ENCODE results near the gene MOB2.

MOB2 gene

DNA sequence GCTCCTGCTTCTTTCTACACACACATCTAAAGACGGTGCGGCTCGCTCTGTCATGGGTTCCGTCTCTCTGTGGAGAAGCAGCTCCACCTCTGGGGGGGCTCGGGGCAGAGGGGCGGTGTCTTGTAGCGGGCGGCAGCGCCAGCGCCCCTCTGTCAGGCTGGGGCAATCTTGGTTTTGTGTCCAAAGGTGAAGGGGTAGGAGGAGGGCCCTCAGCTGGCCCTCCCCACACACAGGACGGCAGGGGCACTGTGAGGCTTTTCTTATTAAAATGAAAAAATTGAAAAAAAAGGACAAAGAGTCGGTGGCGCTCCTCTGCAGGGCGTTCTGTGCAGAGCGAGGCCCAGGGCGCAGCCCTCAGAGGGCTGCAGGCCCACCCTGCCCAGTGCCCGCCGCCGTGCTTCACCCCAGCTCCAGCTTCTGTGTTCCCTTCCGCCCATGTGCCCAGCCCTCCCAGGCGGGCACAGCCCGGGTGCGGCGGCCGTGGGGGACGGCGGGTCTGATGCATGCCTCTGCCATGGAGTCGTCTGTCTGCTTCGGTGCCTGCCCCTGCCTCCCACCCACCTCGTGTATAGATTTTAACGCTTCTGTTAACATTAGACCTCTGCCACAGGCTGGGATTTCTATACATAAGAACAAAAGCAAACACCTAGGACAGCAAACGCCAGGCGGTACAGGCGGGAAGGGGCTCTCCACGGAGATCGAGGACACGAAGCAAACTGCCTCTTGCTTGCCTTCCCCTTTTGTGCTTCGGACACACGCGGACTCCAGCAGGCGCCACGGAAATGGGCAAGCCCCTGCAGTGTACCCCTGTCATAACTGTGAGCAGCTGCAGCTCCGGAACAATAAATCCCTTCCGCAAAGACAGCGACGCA, 24.5 kb downstream of the MOB2 start:
- DNase-seq (ENCODE audit: low read depth), result no peak
- no peak overlapping the region for H3K4me3 ChIP-seq (ENCODE audit: low read depth, low read length)

DNA sequence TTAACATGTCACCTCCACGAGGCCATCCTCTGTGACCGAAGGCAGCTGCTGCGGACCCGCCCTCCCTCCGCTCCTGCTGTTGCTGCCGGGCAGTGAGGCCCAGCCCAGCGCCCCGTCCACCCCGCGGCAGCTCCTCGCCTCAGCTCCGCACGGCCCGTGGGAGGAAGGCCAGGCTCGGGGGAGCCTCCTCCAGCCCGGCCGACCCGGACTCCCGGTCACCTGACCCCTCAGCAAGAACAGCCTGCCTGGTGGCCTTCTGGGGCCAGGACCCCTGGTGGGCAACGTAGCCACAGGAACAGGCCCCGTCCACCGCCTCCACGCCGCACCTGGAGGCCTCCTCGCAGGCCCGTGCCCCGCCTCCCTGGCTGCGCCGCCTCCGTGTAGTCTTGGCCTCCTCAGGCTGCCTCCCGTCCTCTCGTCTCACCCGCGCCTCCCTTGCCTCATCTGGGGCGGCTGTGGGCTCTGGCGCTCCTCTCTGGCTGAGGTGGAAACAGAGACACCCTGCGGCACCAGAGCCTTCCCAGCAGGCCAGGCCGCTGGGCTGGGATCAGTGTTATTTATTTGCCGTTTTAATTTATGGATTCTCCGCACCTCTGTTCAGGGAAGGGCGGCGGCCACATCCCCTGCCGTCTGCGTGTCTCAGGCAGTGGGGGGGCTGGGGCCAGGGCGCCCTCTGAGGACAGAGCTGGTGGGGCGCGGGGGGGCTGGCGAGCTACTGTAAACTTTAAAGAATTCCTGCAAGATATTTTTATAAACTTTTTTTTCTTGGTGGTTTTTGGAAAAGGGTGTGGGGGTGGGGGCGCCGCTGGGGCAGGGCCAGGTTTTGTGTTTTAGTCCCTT, 25.4 kb downstream of the MOB2 start:
- H3K4me3 ChIP-seq (ENCODE audit: low read depth, low read length), result no peak overlapping the region
- DNase-seq (ENCODE audit: low read depth), result no peak

DNA sequence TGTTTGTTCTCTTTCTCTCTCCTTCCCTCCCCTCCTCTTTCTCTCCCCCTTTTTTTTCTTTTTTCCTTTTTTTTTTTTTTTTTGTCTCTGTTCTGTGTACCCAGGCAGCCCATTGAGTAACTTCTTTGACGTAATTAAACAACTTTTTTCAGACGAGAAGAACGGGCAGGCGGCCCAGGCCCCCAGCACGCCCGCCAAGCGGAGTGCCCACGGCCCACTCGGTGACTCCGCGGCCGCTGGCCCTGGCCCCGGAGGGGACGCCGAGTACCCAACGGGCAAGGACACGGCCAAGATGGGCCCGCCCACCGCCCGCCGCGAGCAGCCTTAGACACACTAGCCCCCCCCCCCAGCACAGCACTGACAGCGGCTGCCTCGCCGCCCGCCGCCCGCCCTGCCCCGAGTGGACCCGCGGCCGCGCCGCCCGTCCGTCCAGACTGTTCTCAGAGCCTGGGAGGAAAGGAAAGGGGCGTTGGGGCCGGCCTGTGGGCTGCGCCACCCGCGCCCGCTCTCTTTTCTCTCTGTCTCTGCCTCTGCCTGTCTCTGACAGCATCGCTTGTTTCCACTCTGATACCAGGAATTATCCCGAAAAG, 26.1 kb downstream of the MOB2 start:
- no peak overlapping the region for H3K4me3 ChIP-seq (ENCODE audit: low read depth, low read length)
- DNase-seq (ENCODE audit: low read depth), result no peak

DNA sequence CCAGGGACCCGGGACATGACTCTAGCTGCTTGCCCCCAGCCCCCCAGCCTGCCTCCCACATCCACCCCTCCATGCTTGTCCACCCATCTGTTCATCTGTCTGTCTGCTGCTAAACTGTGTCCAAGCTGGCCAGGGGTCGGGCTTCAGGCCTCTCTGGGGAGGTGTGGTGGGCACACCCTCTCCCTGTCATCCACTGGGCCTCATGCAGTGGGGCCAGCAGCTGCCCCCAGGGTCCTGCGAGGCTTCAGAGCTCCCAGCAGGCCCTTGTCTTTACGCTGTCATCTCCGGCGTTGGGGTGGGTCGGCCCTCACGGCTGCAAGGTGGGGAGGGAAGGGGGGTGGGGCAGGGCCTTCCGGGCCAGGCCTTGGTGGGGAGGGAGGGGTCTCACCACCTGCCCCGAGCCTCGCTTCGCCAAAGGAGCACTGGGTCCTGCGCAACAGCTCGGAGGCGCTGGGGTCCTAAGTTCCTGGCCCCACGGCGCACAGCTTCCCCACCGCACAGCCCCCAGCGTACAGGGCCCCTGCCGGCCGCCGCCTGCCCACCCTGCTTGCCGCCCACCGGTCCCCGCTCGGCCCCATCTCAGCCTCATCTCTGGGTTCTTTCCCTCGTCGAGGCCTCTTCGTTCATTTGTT, 26.7 kb downstream of the MOB2 start:
- H3K4me3 ChIP-seq (ENCODE audit: low read depth, low read length), result no peak overlapping the region
- no peak for DNase-seq (ENCODE audit: low read depth)

DNA sequence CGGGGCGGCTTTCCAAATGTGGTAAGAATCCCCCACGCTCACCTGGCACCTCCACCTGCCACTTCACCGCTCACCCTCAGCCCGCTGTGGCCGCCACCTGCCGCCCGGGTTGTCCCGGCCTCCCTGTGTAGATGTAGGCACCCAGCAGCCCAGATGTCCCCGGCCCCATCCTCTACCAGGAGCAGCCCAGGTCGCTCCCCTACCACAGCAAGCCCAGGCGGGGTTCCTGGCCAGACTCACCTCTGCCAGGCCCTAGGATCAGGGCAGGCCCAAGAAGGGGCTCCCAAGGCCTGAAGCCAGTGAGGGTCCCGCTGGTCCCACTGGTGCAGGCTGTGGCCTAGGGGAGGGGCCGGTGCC, 27.4 kb downstream of the MOB2 start:
- no peak for DNase-seq (ENCODE audit: low read depth)
- H3K4me3 ChIP-seq (ENCODE audit: low read depth, low read length), result no peak overlapping the region

DNA sequence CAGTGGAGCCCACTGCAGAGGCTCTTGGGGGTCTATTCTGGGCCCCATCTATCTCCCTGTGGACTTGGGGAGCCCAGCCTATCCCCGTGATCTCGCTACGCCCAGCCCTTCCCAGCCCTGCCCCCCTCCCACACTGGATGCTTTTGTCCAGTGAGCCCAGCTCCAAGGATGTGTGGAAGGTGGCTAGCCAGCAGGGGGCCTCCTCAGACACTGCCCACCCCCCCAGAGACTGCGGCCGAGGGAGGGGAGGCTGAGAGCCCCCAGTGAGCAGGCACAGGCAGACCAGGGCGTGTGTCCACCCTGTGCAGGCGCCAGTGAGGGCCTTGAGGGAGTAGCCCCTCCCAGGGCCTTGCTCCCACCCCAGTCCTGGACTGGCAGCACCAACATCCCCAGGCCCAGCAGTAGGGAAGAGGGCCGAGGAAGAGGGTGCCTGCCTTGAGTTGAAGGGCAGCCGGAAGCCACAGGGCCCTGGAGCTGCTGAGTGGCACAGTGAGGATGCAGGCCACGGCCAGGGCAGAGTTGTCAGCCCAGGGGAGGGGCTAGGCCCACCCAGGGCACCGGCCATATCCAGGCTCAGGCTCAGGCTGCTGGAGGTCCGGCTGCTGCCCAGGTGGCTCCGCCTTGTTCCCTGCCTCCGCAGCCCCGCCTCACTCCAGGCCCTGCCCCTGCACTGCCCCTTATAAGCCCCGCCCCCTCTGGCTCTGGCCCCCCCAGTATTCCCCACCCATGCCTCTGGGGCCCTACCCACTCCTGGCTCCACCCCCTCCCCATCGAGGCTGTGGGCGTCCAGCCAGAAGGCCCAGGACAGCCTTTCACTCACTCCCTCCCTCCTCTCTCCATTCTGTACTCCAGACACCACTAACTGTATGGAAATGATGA, 28.0 kb downstream of the MOB2 start:
- no peak for DNase-seq (ENCODE audit: low read depth)
- no peak overlapping the region for H3K4me3 ChIP-seq (ENCODE audit: low read depth, low read length)

DNA sequence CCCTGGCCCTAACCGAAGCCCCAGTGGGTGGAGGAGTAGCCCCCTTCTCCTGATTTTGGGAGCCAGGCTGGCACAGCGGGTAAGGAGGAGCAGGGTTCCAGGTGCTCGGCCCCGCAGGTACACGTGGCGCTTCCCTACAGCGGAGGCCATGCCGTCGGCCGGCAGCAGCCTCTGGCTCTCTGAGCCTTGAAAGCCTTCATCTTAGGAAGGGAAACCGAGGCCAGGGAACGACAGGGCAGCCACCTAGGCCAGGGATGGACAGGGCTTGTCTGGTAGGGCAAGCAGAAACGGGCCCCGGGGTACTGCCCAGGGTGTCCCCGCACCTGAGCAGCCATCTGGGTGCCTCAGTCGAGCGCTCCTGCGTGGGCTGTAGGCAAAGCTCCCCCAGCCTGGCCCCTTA, 28.7 kb downstream of the MOB2 start:
- no peak for DNase-seq (ENCODE audit: low read depth)
- H3K4me3 ChIP-seq (ENCODE audit: low read depth, low read length), result no peak overlapping the region

DNA sequence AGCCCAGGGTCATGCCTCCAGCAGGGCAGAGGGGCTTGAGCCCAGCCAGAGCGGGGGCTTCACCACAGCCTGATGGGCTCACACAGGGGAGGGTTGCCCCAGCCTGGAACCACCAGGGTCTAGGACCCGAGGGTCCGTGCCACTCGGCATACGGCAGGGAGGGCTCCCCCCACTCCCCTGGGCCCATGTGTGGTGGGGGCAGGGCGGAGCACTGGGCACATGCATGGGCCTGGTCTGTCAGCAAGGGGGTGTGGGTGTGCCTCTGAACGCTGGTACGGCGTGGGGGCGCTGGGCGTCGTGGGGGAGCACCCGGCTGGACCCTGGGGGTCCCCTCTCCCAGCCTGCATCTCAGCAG, 29.3 kb downstream of the MOB2 start:
- no peak for DNase-seq (ENCODE audit: low read depth)
- no peak overlapping the region for H3K4me3 ChIP-seq (ENCODE audit: low read depth, low read length)

DNA sequence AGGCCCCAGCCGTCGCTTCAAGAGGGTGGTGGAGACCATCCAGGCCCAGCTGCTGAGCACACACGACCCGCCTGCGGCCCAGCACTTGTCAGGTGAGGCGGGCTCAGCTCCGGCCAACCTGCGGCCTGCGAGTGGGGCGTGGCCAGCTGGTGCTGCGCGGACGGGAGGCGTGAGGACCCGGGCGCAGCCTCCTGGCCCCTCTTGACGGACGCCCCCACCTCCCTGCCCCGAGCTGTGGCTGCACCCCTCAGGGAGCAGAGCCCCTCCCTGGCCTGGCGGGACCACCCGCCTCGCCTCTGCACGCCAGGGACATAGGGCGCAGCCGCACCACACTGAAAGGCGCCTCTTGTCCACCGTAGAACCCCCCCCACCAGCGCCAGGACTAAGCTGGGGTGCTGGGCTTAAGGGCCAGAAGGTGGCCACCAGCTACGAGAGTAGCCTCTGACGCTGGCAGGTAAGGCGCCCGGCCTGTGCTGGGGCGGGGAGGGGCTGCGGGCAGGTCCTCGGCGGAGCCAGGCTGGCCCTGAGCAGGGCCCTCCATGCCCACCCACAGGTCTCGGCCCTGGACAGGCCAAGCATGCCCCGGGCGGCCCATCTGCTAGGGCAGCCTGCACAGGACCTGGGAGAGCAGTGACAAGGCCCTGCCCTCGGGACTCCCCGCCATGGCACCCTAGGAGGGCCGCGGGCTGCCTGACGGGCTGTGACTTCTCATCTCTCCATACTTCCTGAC, 29.8 kb downstream of the MOB2 start:
- no peak for DNase-seq (ENCODE audit: low read depth)
- H3K4me3 ChIP-seq (ENCODE audit: low read depth, low read length), result no peak overlapping the region

DNA sequence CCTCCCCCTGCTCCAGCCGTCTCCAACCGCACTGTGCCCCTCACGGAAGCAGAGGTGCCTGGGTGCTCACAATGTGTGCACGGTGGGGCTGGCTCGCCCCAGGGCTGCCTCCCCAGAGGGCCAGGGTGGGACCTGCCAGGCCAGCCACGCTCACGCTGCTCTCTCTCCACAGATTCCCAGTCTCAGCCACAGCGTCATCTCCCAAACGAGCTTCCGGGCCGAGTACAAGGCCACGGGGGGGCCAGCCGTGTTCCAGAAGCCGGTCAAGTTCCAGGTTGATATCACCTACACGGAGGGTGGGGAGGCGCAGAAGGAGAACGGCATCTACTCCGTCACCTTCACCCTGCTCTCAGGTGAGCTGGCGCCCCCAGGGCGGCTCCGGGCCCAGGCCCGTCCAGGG, 30.4 kb downstream of the MOB2 start:
- DNase-seq (ENCODE audit: low read depth), result no peak
- no peak overlapping the region for H3K4me3 ChIP-seq (ENCODE audit: low read depth, low read length)

DNA sequence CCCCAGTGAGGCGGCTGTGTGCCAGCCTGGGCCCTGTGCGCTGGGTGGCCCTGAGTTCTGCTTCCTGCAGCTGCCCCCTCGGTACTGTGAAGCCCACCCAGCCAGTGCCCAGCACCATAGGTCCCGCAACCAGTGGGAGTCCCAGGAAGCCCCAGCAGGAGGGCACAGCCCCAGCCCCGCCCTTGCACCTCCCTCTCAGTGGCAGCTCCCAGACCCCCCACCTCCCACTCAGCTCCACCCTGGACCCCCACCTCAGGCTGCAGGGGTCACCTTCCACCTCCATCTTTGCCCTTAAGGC, 30.9 kb downstream of the MOB2 start:
- H3K4me3 ChIP-seq (ENCODE audit: low read depth, low read length), result no peak overlapping the region

DNA sequence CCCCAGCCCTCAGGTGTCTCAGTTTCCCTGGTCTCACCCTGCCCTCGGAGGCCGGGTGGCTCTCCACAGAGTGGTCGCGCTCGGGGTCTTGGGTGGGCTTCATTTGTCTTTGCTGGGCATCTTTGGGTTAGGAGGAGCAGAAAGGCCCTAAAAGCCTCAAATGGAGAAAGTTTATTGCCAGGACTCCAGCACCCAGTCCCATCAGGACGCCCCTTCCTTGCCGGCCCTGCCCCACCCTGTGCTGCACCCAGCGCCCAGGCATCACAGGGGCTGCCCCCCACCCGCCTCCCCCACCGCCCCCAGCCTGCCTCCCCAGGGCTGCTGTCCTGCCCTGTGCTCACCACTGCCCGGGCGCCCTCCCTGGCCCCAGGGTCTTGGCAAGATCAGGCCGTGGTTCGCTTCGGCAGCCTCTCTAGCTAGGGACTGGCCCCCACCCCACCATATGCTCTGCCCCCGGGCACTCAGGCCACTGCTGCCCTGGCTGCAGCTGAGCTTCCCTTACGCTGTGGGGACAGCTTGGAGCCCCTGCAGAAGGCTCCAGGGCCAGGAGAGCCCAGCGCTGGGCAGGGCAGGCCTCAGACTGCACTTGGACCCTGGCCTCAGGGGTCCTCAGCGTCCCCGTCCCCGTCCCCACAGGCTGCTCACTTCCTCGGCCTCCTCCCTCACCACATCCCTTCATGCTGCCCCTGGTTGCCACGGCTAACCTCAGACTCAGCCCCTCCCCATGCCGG, 31.4 kb downstream of the MOB2 start:
- H3K4me3 ChIP-seq (ENCODE audit: low read depth, low read length), result no peak overlapping the region
- no peak for DNase-seq (ENCODE audit: low read depth)

More for the DNA sequence above, 30.9 kb downstream of the MOB2 start:
- no peak for DNase-seq (ENCODE audit: low read depth)

DNA sequence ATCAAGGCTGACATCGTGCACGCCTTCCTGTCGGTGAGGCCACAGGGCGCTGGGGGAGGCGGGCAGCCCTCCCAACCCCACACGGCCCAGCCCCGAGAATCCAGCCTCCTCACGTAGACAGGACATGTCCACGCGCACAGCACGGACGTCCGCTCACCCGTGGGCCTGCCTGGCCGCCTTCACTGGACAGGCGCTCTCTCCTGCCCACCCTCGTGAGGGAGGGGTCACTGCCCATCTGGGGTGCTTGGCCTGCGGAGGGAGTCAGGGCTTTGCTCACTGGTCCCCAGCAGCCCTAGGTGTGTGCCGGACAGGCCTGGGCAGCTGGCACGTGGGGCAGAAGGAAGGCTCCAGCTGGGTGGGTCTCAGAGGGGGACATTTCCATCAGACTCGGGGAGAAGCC, 32.0 kb downstream of the MOB2 start:
- no peak for DNase-seq (ENCODE audit: low read depth)
- no peak overlapping the region for H3K4me3 ChIP-seq (ENCODE audit: low read depth, low read length)

DNA sequence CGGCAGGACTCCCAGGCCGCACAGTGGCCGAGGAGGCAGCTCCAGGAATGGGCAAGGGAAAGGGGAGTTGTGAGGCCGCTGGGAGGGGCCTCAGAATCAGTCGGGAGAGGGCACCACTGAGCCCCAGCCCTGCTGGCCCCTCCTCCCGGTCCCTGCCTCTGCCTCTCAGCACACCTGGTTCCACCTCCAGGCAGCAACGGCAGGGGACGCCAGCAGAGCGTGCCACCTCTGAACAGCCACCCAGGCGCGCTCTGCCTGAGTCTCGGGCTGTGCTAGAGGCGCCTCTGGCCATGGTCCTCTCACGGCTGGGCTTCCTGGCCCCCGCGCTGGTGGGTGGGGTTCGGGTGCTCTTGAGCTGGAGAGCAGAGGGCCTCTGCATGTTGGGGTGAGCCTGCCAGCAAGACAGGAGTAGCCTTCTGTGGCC, 33.0 kb downstream of the MOB2 start:
- no peak overlapping the region for H3K4me3 ChIP-seq (ENCODE audit: low read depth, low read length)
- no peak for DNase-seq (ENCODE audit: low read depth)

DNA sequence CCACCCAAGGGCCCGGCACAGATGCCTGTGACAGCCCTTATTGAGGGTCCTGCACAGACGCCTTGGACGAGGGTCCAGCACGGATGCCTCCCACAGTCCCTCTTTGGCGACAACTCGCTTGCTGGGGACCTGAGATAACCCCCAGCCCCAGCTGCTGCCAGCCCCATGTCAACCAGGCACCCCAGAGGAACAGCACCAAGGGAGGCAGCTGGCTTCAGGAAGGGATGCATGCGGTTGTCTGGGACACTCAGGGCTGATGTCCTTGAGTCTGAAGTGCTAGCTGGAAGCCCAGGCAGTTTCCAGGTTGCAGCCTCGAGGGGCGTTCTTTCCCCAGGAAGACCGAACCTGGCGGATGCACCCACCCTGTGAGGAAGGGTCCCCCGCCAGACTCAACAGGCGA, 33.8 kb downstream of the MOB2 start:
- H3K4me3 ChIP-seq (ENCODE audit: low read depth, low read length), result no peak overlapping the region
- no peak for DNase-seq (ENCODE audit: low read depth)

DNA sequence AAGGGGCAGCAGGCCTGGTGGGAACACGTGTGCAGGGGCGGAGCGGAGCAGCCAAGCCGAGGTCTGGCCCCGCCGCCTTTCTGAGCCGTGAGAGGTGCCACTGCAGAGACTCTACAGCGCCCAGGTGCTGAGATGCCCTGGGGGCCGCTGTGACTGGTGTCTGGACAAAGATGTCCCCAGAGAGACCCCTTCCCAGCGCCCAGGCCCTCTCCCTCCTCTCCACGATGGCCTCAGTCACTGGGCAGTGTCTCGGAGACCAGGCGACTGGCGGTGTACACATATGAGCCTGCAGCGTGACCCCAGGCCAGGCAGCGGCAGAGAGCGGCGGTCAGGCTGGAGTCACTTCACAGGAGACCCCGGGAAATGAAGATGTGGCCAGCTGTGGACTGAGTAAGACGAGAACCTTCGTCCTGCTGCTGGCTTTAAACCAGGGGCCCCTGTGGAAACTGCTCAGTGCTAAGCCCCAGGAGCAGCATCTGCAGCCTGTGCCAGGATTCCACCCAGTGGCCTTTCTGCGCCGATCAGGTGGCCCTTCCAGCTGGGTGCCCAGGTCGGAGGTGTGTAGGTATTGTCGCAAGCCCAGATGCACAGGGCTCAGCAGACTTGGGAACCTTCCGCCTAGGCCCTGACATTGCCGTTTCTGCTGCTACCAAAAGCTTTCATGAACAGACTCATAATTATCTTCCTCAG, 34.7 kb downstream of the MOB2 start:
- no peak for DNase-seq (ENCODE audit: low read depth)
- H3K4me3 ChIP-seq (ENCODE audit: low read depth, low read length), result no peak overlapping the region

DNA sequence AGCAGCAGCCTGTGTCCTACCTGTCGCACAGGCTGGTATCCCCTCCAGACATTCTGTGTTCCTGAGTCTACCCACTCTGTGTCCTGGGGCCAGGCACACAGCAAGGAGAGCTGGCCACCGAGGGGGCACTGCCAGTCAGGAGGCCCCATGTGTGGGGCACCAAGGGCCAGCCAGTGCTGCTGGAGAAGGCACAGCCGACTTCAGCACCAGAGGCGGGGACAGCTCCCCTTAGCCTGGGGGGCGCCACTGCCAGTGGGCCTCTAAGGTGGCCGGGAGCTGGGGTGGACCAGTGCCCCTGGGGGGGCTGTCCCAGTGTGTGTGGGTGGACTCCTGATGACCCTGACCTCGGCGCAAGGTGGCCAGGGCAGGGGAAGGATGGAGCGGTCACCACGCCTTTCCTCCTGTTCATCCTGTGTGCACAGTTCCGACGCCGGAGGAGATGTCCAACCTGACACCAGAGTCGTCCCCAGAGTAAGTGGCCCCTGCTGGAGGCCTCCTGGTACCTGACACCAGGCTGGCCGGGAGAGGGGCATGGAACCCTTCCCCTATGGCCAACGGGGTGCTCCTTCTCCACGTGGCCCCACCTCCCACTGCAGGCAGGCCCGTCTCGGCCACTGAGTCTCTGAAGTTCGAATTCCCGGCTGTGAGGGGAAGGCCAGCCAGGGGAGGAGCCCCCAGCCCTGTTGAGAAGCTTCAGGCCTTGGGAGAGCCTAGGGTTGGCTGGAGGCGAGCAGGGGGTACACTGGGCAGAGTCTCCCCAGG, 35.4 kb downstream of the MOB2 start:
- no peak for DNase-seq (ENCODE audit: low read depth)
- no peak overlapping the region for H3K4me3 ChIP-seq (ENCODE audit: low read depth, low read length)

All from skeletal muscle cell (primary cell).